CD4-positive, alpha-beta T cell treated with Interleukin-15 for 4 hours (primary cell): ENCODE data around the gene SRR.
"Not testable (repeated sequence)": the region's sequence is repeated elsewhere in the genome, so short reads cannot be mapped to it uniquely, and the experiment has no call there.

Experiments
- DNase-seq: peaks from one replicate; pipeline ENCODE4 v3.0.0-alpha.2; 2020; ENCODE audit warnings: low spot score

The SRR gene

DNA sequence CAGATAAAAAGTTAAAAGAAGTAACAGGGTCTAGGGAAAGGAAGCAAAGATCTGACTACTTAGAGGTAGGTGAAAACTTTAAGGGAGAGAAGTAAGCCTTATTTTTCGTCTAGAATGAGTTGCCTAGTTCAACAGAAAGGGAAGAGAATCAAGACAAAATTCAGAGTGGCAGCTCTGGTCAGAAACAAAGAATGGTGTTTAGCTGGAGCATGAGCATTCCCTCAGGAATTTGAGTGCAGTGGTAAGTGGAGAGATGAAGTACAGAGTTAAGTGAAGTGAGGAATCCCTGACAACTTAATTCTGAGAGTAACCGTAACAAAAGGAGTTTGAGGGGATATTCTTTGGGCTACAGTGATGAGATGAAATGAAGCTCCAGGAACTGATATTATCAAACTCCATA, 11.7 kb upstream of the SRR start:
- no peak for DNase-seq

GRCh38 chr17:2295575-2295974, 8.2 kb upstream of the SRR start:
- DNase-seq = no peak

DNA sequence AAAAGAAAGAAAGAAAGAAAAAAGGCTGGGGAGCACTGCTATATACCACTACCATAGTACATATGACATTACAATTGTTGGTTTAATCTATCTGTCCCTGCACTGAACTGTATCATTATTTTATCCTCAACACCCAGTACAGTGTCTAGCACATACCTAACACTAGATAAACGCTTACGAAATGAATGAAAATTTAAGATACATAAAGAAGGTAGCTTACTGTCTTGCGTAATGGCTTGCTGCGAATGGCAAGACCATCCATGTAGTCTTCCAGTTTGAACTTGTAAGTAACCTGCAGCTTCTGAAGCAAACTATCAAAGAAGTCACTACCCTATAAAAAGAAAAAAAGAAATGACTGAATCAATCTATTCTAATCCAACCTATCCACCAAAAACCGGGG, 6.7 kb upstream of the SRR start:
- DNase-seq = no peak

DNA sequence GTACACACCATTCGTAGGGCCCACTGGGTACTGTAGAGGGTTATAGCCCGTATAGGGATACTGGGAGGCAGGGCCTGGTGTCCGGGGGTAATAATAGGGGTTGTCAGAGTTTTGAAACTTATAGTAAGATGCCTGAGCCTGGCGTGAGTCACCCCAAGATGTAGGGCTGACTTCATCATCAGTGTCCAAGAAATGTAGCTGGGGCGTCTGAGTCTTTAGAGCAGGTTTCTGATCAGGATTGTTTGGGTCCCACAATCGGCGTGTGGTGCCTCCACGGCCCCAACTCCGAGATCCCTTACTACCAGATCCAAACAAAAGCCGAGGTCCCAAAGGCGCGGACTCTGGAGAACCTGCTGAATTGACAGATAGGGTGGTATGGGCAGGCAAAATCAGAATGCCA, 4.6 kb upstream of the SRR start:
- no peak for DNase-seq

DNA sequence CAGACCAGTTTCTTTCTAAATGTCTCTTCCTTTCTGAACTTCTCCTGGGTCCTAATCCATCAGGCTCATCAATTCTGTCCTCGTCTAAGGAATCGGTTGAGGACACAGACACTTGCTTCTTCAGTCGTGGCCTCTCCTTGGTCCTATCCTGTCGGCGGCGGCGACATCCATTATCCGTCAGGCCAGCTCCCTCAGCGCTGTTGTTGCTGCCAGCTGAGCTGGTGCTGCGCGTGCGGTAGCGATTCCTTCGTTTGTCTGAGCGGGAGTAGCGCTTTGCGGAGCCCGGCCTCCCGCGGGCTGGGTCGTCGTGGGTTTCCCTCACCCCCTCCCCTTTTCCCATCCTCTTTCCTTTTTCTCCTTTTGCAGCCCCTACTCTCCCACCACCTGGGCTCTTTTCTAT, 4.0 kb upstream of the SRR start:
- no peak for DNase-seq

GRCh38 chr17:2302778-2303203, 959 bp upstream of the SRR start:
- no peak for DNase-seq

DNA sequence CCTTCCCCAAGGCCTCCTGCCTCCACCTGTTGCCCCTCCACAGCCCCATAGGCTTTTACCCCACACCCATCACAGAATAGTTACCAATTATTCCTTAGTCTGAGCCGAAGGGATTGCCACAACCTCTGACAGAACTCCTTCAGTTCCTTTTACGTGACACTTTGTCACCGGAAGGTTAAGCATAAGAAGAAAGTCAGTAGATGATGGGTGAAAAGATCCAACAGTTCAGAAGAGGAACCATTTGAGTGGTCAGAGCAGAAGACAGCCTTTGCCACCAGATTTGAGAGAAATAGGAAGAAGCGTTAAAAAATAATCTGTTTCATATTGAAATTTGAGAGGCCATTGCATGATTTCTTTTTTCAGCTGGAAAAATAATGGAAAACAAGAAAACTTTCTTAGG, 1.2 kb downstream of the SRR start:
- DNase-seq = no peak

GRCh38 chr17:2309338-2310154, 5.8 kb downstream of the SRR start:
- DNase-seq = no peak

- no peak for DNase-seq
Observed at GRCh38 chr17:2312736-2313135, 9.0 kb downstream of the SRR start.

DNA sequence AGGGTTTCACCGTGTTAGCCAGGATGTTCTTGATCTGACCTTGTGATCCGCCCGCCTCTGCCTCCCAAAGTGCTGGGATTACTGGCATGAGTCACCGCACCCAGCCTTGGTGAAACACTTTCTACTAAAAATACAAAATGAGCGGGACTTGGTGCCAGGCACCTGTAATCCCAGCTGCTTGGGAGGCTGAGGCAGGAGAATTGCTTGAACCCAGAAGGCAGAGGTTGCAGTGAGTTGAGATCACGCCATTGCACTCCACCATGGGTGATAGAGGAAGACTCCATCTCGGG, 13.1 kb downstream of the SRR start:
- DNase-seq = not testable (repeated sequence)

GRCh38 chr17:2317796-2318195, 14.0 kb downstream of the SRR start:
- DNase-seq = no peak

DNA sequence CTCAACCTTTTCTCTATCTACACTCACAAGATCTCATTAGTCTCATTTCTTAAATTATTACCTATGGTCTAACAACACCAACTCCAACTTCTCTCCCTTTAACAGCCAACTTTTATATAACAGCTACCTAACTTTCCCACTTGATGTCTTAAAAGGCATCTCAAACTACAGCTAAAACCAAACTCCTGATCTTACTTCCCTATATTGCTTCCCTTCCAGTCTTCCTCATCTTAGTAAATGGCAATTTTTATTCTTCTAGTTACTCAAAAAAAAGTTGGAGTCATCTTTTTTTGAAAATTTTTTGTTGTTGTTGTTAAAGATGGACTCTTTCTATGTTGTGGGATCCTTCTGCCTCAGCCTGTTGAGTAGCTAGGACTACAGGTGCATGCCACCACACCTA, 15.3 kb downstream of the SRR start:
- no peak for DNase-seq

DNA sequence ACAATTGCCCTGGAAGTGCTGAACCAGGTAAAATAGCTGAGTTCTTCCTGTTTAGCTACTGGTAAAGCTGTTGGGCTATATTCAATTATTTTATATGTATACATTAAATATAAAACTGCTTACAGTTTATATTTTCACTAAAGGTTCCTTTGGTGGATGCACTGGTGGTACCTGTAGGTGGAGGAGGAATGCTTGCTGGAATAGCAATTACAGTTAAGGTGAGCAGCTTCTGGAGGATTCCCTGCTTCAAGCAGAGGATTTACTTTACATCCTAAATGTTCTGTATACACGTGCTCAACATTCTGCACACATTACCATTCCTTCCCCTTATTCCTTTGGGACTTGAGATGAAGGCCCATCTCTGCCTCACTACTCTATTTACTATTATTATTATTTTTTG, 17.6 kb downstream of the SRR start:
- no peak for DNase-seq

DNA sequence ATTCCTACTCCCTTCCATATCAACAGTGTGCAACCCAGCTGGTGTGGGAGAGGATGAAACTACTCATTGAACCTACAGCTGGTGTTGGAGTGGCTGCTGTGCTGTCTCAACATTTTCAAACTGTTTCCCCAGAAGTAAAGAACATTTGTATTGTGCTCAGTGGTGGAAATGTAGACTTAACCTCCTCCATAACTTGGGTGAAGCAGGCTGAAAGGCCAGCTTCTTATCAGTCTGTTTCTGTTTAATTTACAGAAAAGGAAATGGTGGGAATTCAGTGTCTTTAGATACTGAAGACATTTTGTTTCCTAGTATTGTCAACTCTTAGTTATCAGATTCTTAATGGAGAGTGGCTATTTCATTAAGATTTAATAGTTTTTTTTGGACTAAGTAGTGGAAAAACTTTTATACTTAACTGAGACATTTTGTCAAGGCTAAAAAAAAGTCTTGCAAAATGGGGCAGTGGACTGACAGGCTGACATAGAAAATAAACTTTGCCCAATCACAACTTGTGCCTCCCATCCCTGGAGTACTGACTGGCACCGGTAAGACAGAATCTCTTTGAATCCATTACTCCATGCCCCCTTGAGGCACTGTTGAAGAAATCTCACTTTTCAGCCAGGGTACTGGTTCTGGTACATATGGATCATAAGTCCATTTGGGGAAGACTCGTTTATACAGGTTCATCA, 20.0 kb downstream of the SRR start:
- no peak for DNase-seq

DNA sequence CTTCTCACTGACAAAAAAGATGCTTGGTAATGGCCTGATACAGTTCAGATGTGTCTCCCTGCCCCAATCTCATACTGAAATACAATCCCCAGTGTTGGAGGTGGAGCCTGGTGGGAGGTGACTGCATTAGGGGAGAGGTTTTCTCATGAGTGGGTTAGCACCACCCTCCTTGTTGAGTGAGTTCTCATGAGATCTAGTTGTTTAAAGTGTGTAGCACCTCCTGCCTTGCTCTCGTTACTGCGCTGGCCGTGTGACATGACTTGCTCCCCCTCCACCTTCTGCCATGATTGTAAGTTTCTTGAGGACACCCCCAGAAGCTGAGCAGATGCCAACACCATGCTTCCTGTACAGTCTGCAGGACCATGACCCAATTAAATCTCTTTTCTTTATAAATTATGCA, 27.6 kb downstream of the SRR start:
- no peak for DNase-seq

- DNase-seq = no peak
Observed at GRCh38 chr17:2335726-2336214, 32.0 kb downstream of the SRR start.

DNA sequence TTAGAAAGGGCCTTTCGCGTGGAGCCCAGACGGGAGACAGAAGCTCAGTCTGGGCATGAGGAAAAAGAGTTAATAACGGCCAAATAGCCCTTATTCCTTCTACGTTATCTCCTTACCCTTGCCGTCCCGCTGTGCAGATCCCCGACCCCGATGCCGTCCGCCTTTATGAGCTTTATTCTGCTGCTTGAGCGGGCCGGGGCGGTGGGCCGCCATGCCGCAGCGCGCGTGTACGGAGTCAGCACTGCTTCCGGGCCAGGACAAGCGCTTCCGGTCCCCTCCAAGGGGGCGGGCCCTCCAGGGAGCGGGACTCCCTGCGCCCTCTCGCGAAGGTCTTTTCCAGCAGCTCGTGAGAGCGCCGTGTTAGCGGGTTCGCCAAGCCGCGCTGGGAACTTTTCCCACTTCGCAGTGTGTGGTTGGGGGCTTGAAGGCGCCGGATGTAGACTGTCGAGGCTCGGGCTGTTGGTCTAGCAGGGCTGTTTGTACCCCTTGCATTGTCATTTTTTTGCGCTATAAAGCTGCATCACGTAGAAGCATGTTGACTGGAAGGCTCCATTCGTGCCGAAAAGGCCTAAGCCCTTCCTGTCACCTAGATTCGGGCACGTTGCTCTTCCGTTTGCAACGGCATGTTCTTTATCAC, 32.6 kb downstream of the SRR start, which contains the start of gene TSR1:
Gene TSR1, minus strand, starts transcription at position 243 of the 637 bp plus-strand sequence. Its CDS starts 30 bp downstream, at position 213.
- DNase-seq = peak; percentile 85

- peak; percentile 59 for DNase-seq
Observed at GRCh38 chr17:2336852-2337543, 33.2 kb downstream of the SRR start, which contains the start of gene SGSM2. SGSM2 (plus strand) TSS chr17:2337501; CDS start chr17:2337689, 188 bp downstream.

- DNase-seq = peak; percentile 35
Observed at GRCh38 chr17:2337544-2338314, 34.0 kb downstream of the SRR start.

GRCh38 chr17:2338315-2338657, 34.5 kb downstream of the SRR start:
- no peak for DNase-seq

DNA sequence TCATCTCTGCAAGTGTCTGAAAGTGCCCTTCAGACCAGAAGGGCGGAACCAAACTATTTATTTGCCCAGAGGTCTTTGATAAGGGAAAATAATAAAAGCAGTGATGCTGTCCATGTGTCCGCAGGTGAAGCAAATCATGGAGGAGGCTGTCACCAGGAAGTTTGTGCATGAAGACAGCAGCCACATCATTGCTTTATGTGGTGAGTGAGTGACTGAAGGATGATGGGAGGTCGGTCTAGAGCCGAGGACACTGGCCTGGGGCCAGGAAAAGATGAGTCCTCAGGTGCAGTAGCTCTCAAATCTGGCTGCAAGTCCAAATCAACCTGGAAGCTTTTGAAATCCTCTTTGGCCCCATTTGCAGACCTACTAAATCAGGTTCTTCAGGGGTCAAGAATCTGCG, 39.7 kb downstream of the SRR start:
- no peak for DNase-seq

DNA sequence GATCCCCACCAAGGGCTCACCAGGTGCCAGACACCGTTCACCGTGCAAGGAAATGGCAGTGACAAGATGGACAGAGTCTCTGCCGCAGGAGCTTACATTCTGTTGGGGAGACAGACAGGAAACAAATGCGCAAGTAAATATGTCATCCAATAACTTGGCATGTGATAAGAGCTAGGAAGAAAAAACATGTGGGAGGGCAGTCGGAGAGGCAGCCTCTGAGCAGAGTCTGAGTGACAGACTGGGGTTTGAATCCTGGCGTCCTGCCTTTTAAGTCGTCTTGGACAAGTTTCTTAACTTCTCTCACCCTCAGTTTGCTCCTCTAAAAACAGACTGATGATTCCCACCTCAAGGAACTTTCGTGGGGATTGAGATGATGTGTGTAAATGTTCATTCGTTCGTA, 40.8 kb downstream of the SRR start:
- DNase-seq = no peak
